AG10803 (cell line): Measurements from ENCODE around the gene RERE.

Experiments used
- DNase-seq: peaks from one replicate; pipeline ENCODE4 v3.0.0; 2010; ENCODE audit warnings: low read depth
- H3K4me3 ChIP-seq: 2 replicates; pipeline ENCODE4 v1.5.1; 2011; ENCODE audit warnings: mild to moderate bottlenecking, low read length, control low read depth
- CTCF ChIP-seq: conservative IDR thresholded peaks from 2 replicates; pipeline ENCODE4 v1.5.1; 2011; ENCODE audit warnings: mild to moderate bottlenecking, low read length, control low read depth, inconsistent platforms

The RERE gene

GRCh38 chr1:8662380-8663072 is 154.9 kb downstream of the RERE start:
- no peak for DNase-seq
- no peak for TF ChIP-seq CTCF
- H3K4me3 ChIP-seq, result no peak overlapping the region

- peak; percentile 79 for DNase-seq
- no peak for TF ChIP-seq CTCF
- no peak overlapping the region for H3K4me3 ChIP-seq
These were observed 156.0 kb downstream of the RERE start for GRCh38 chr1:8661185-8662110.

GRCh38 chr1:8660411-8660828 is 157.0 kb downstream of the RERE start:
- H3K4me3 ChIP-seq, result no peak overlapping the region
- no peak for TF ChIP-seq CTCF
- peak; percentile 94 for DNase-seq

GRCh38 chr1:8659593-8659992 is 157.8 kb downstream of the RERE start:
- no peak overlapping the region for H3K4me3 ChIP-seq
- DNase-seq, result no peak
- no peak for TF ChIP-seq CTCF

GRCh38 chr1:8653878-8654277 is 163.6 kb downstream of the RERE start:
- no peak for TF ChIP-seq CTCF
- H3K4me3 ChIP-seq, result no peak overlapping the region
- no peak for DNase-seq

GRCh38 chr1:8652467-8653046 is 164.9 kb downstream of the RERE start:
- H3K4me3 ChIP-seq, result no peak overlapping the region
- DNase-seq, result no peak
- TF ChIP-seq CTCF, result no peak
